Kidney (tissue), 14 donors: ENCODE data around the gene YBX2. TPM values are rescaled to one million over a fixed set of nuclear protein-coding genes. Genes with fewer than 3 reads are reported as not detected.

Experiments
- DNase-seq, 5 donors: peaks; one replicate each; pipeline ENCODE4 v3.0.0-alpha.2; 2013 to 2020
- FAIRE-seq: peaks from 2 replicates; lab custom pipeline; 2012; peaks lifted over from hg19 to GRCh38; lab: Jason Lieb, UNC
- H3K27ac ChIP-seq, 2 donors: one replicate each; pipeline ENCODE4 v1.7.0; 2013; ENCODE audit warnings: low read depth in 2 of 2, low read length in 2 of 2, inconsistent platforms in 1 of 2
- H3K27me3 ChIP-seq: one replicate; pipeline ENCODE4 v1.7.1; 2013; ENCODE audit warnings: low read length, inconsistent platforms; ENCODE audit not compliant: control insufficient read depth, insufficient read depth
- H3K36me3 ChIP-seq, 3 donors: one replicate each; pipeline versions ENCODE4 v1.7.0 to v1.7.1; 2013; ENCODE audit warnings: low read length in 3 of 3, control low read depth in 1 of 3, inconsistent platforms in 1 of 3; ENCODE audit not compliant: insufficient read depth in 3 of 3, control insufficient read depth in 2 of 3
- H3K4me1 ChIP-seq, 3 donors: one replicate each; pipeline versions ENCODE4 v1.7.0 to v1.7.1; 2013; ENCODE audit warnings: low read length in 3 of 3, inconsistent platforms in 1 of 3, low read depth in 1 of 3; ENCODE audit not compliant: control insufficient read depth in 2 of 3, insufficient read depth in 2 of 3
- H3K4me3 ChIP-seq, 3 donors: one replicate each; pipeline versions ENCODE4 v1.7.0 to v1.8.1; 2013; ENCODE audit warnings: low read length in 3 of 3, control low read depth in 1 of 3, inconsistent platforms in 1 of 3
- H3K9ac ChIP-seq, 3 donors: one replicate each; pipeline versions ENCODE4 v1.7.0 to v1.7.1; 2013; ENCODE audit warnings: low read length in 3 of 3, control low read depth in 1 of 3, inconsistent platforms in 1 of 3
- H3K9me3 ChIP-seq, 3 donors: one replicate each; pipeline versions ENCODE4 v1.7.0 to v1.7.1; 2013; ENCODE audit warnings: low read length in 3 of 3, control low read depth in 1 of 3, inconsistent platforms in 1 of 3; ENCODE audit not compliant: control insufficient read depth in 2 of 3, insufficient read depth in 1 of 3
- CTCF ChIP-seq: IDR thresholded peaks from 3 replicates; pipeline ENCODE4 v1.5.1; 2012; ENCODE audit warnings: mild to moderate bottlenecking, moderate library complexity, borderline replicate concordance; ENCODE audit not compliant: insufficient read depth; ENCODE audit errors: extremely low read depth
- intact Hi-C: fragments of 100-400 bp; cut with DNase I; formaldehyde crosslinking; loops from one replicate; pipeline ENCODE4 v1.11.1; 2022
- polyA plus RNA-seq: library from polyadenylated mRNA; stranded (reverse); fragments of 350-450 nt; fragmentation: Illumina TruSeq; extraction: RNeasy Lipid Tissue Mini Kit (QIAGEN cat#74804); gene quantifications from one replicate; pipeline ENCODE4 v1.2.3, GENCODE V29; 2014; ENCODE audit warnings: low read depth, low replicate concordance; ENCODE audit not compliant: insufficient read depth
- total RNA-seq: library from RNA; stranded (reverse); fragmentation: NEBNext Ultra II Directional; extraction: Animal tissue kit (Norgen Biotek cat#: 25700); gene quantifications from one replicate; pipeline ENCODE4 v1.2.1, GENCODE V29; 2021
- donor health status: control.
- donor health status: control.
- donor health status: control.
- donor health status: control.
- donor health status: control.
- donor health status: DM: yes; HTN: yes; CAD: no.
- donor health status: Normal renal cell carcinoma (clear cell type).

YBX2 gene
- total and polyA plus RNA-seq, 2 donors from 2014 or later: 1.3 to 3.3 TPM

GRCh38 chr17:7258731-7259554, 35.5 kb downstream of the YBX2 start:
- intact Hi-C loops: no loop called here
- H3K4me3 ChIP-seq: peak overlapping the region in 1 of 3 donors; percentile 26
- peaks cover 0 to 19% (median 7%) of the 10 kb centered on the region in 3 donors for H3K36me3 ChIP-seq

GRCh38 chr17:7256766-7257456, 37.5 kb downstream of the YBX2 start:
- no peak for DNase-seq
- no peak overlapping the region for H3K9ac ChIP-seq
- no peak for TF ChIP-seq CTCF

More at GRCh38 chr17:7258731-7259554, 35.5 kb downstream of the YBX2 start:
- Histone ChIP-seq H3K9ac (no peak overlapping the region), H3K4me1 (peaks cover 0 to 21% (median 3%) of the 10 kb centered on the region in 3 donors), H3K27me3 (no peaks in the 10 kb centered on the region), H3K27ac (peak overlapping the region; percentile 66 to 76), H3K9me3 (no peaks in the 10 kb centered on the region)
- DNase-seq (no peak), FAIRE-seq (no peak)
- no peak for TF ChIP-seq CTCF

GRCh38 chr17:7254511-7254910, 39.9 kb downstream of the YBX2 start:
- TF ChIP-seq CTCF: no peak
- Histone ChIP-seq H3K4me3 (no peak overlapping the region), H3K4me1 (peaks cover 5 to 22% (median 16%) of the 10 kb centered on the region in 3 donors), H3K27ac (no peak overlapping the region), H3K9ac (no peak overlapping the region), H3K27me3 (no peaks in the 10 kb centered on the region), H3K36me3 (peaks cover 0 to 20% (median 7%) of the 10 kb centered on the region in 3 donors), H3K9me3 (no peaks in the 10 kb centered on the region)
- no peak for DNase-seq
- intact Hi-C loops: no loop called here
- no peak for FAIRE-seq

More at GRCh38 chr17:7256766-7257456, 37.5 kb downstream of the YBX2 start:
- Histone ChIP-seq H3K27ac (no peak overlapping the region), H3K4me1 (peaks cover 5 to 15% (median 12%) of the 10 kb centered on the region in 3 donors), H3K27me3 (no peaks in the 10 kb centered on the region), H3K9me3 (no peaks in the 10 kb centered on the region), H3K36me3 (peaks cover 0 to 20% (median 7%) of the 10 kb centered on the region in 3 donors), H3K4me3 (no peak overlapping the region)
- intact Hi-C loops: no loop called here
- no peak for FAIRE-seq
